HG03457 (cell line): ENCODE data around the gene TTC7B.

ENCODE experiments used
- ATAC-seq: cut with Tn5 transposase; IDR thresholded peaks from one replicate; pipeline ENCODE4 v1.9.1; 2021; ENCODE audit warnings: moderate number of reproducible peaks; ENCODE audit not compliant: unreplicated experiment

The TTC7B gene

GRCh38 chr14:90603841-90604240, 212.4 kb downstream of the TTC7B start:
- no peak for ATAC-seq

GRCh38 chr14:90603336-90603735, 212.9 kb downstream of the TTC7B start:
- ATAC-seq, result no peak

- no peak for ATAC-seq
These were observed 214.0 kb downstream of the TTC7B start for GRCh38 chr14:90602088-90602687.

- no peak for ATAC-seq
These were observed 214.7 kb downstream of the TTC7B start for GRCh38 chr14:90601563-90601962.

GRCh38 chr14:90600619-90601018, 215.6 kb downstream of the TTC7B start:
- ATAC-seq, result no peak

- ATAC-seq, result no peak
These were observed 216.3 kb downstream of the TTC7B start for GRCh38 chr14:90599748-90600507.

- no peak for ATAC-seq
These were observed 216.9 kb downstream of the TTC7B start for GRCh38 chr14:90599339-90599738.

GRCh38 chr14:90597961-90598360, 218.3 kb downstream of the TTC7B start:
- ATAC-seq, result no peak

GRCh38 chr14:90596733-90597132, 219.5 kb downstream of the TTC7B start:
- ATAC-seq, result no peak

GRCh38 chr14:90593254-90594040, 222.8 kb downstream of the TTC7B start:
- ATAC-seq, result no peak

GRCh38 chr14:90592655-90593054, 223.6 kb downstream of the TTC7B start:
- ATAC-seq, result no peak

- no peak for ATAC-seq
These were observed 228.3 kb downstream of the TTC7B start for GRCh38 chr14:90587918-90588317.

- no peak for ATAC-seq
These were observed 228.8 kb downstream of the TTC7B start for GRCh38 chr14:90587252-90587910.

- ATAC-seq, result no peak
These were observed 231.1 kb downstream of the TTC7B start for GRCh38 chr14:90585106-90585505.

GRCh38 chr14:90583916-90584605, 232.2 kb downstream of the TTC7B start:
- ATAC-seq, result no peak

GRCh38 chr14:90583427-90583826, 232.8 kb downstream of the TTC7B start:
- ATAC-seq, result no peak

GRCh38 chr14:90582166-90582565, 234.1 kb downstream of the TTC7B start:
- ATAC-seq, result no peak

GRCh38 chr14:90581745-90582144, 234.5 kb downstream of the TTC7B start:
- ATAC-seq, result no peak

- no peak for ATAC-seq
These were observed 235.6 kb downstream of the TTC7B start for GRCh38 chr14:90580377-90581335.

- no peak for ATAC-seq
These were observed 236.4 kb downstream of the TTC7B start for GRCh38 chr14:90579816-90580215.
